ENCODE data around the gene FBXL20.

FBXL20 gene

GRCh38 chr17:39229274-39229913 lies 172.0 kb downstream of the FBXL20 start:
- H4K8ac ChIP-seq (ENCODE audit: low read depth, low read length) = no peak overlapping the region
- no CpG with 5 or more reads among the region's 11 CpGs for WGBS (ENCODE audit: extremely low coverage, insufficient coverage, insufficient read length)
- no peak for DNase-seq
- H3K9me3 ChIP-seq (ENCODE audit: insufficient read depth, low read depth, low read length) = no peaks in the 10 kb centered on the region
- no peak overlapping the region for H2AFZ ChIP-seq (ENCODE audit: insufficient read depth, low read length, poor library complexity)
- no peak overlapping the region for H3K23ac ChIP-seq (ENCODE audit: low read length)
- no peak overlapping the region for H4K12ac ChIP-seq (ENCODE audit: low read depth, low read length)
- no peaks in the 10 kb centered on the region for H3K79me1 ChIP-seq (ENCODE audit: low read length)
- no peak overlapping the region for H3K4me2 ChIP-seq (ENCODE audit: low read length)
- H2BK5ac ChIP-seq (ENCODE audit: low read depth, low read length, poor library complexity) = no peak overlapping the region
- no peak overlapping the region for H3K18ac ChIP-seq (ENCODE audit: low read length)
- no peak overlapping the region for H2AK5ac ChIP-seq (ENCODE audit: low read length)
- H3K36me3 ChIP-seq (ENCODE audit: control insufficient read depth in 1 of 2, insufficient read depth in 2 of 2, low read length in 2 of 2) = no peaks in the 10 kb centered on the region
- no peak overlapping the region for H3K14ac ChIP-seq (ENCODE audit: low read length)
- H3K27me3 ChIP-seq (ENCODE audit: insufficient read depth, low read length) = peaks cover 22% of the 10 kb centered on the region
- H3K27ac ChIP-seq (ENCODE audit: low read depth, low read length) = no peak overlapping the region
- H3K79me2 ChIP-seq (ENCODE audit: control insufficient read depth, insufficient read depth, low read length, poor library complexity) = no peaks in the 10 kb centered on the region
- no peak overlapping the region for H4K91ac ChIP-seq (ENCODE audit: low read depth, low read length)
- no peak overlapping the region for H3K4me3 ChIP-seq (ENCODE audit: low read depth, low read length)
- peaks cover 6 to 12% of the 10 kb centered on the region in 2 experiments for H3K4me1 ChIP-seq (ENCODE audit: control insufficient read depth in 1 of 2, insufficient read depth in 2 of 2, low read length in 2 of 2)
- no peak overlapping the region for H3K9ac ChIP-seq (ENCODE audit: low read length)
- no peak overlapping the region for H3K4ac ChIP-seq (ENCODE audit: low read depth, low read length)
- H2BK12ac ChIP-seq (ENCODE audit: low read length) = no peak overlapping the region
- no peak overlapping the region for H2BK120ac ChIP-seq (ENCODE audit: insufficient read depth, low read length, poor library complexity)

- Histone ChIP-seq H4K8ac (ENCODE audit: low read depth, low read length) (no peak overlapping the region), H3K27ac (ENCODE audit: low read depth, low read length) (no peak overlapping the region), H3K18ac (ENCODE audit: low read length) (no peak overlapping the region), H3K27me3 (ENCODE audit: insufficient read depth, low read length) (peaks cover 36% of the 10 kb centered on the region), H3K14ac (ENCODE audit: low read length) (no peak overlapping the region), H3K36me3 (ENCODE audit: control insufficient read depth in 1 of 2, insufficient read depth in 2 of 2, low read length in 2 of 2) (no peaks in the 10 kb centered on the region), H3K4me3 (ENCODE audit: low read depth, low read length) (peak overlapping the region; percentile 20), H3K79me1 (ENCODE audit: low read length) (no peaks in the 10 kb centered on the region), H2BK5ac (ENCODE audit: low read depth, low read length, poor library complexity) (no peak overlapping the region), H3K4me1 (ENCODE audit: control insufficient read depth in 1 of 2, insufficient read depth in 2 of 2, low read length in 2 of 2) (peaks cover 6 to 12% of the 10 kb centered on the region in 2 experiments), H2AFZ (ENCODE audit: insufficient read depth, low read length, poor library complexity) (no peak overlapping the region), H2BK12ac (ENCODE audit: low read length) (no peak overlapping the region), H3K79me2 (ENCODE audit: control insufficient read depth, insufficient read depth, low read length, poor library complexity) (no peaks in the 10 kb centered on the region), H3K23ac (ENCODE audit: low read length) (no peak overlapping the region), H2AK5ac (ENCODE audit: low read length) (no peak overlapping the region), H4K12ac (ENCODE audit: low read depth, low read length) (no peak overlapping the region), H3K9ac (ENCODE audit: low read length) (no peak overlapping the region), H3K9me3 (ENCODE audit: insufficient read depth, low read depth, low read length) (peaks cover 5% of the 10 kb centered on the region), H4K91ac (ENCODE audit: low read depth, low read length) (no peak overlapping the region), H3K4me2 (ENCODE audit: low read length) (no peak overlapping the region), H2BK120ac (ENCODE audit: insufficient read depth, low read length, poor library complexity) (no peak overlapping the region), H3K4ac (ENCODE audit: low read depth, low read length) (no peak overlapping the region)
- no CpG with 5 or more reads among the region's 2 CpGs for WGBS (ENCODE audit: extremely low coverage, insufficient coverage, insufficient read length)
- no peak for DNase-seq
These were observed 174.0 kb downstream of the FBXL20 start for GRCh38 chr17:39227364-39227919.

- no peak overlapping the region for H4K91ac ChIP-seq (ENCODE audit: low read depth, low read length)
- WGBS (ENCODE audit: extremely low coverage, insufficient coverage, insufficient read length) = no CpG with 5 or more reads among the region's 24 CpGs
- H3K18ac ChIP-seq (ENCODE audit: low read length) = no peak overlapping the region
- H3K4me2 ChIP-seq (ENCODE audit: low read length) = peak overlapping the region; percentile 44
- H3K4ac ChIP-seq (ENCODE audit: low read depth, low read length) = no peak overlapping the region
- H2BK5ac ChIP-seq (ENCODE audit: low read depth, low read length, poor library complexity) = no peak overlapping the region
- H3K4me3 ChIP-seq (ENCODE audit: low read depth, low read length) = no peak overlapping the region
- H3K79me2 ChIP-seq (ENCODE audit: control insufficient read depth, insufficient read depth, low read length, poor library complexity) = no peaks in the 10 kb centered on the region
- no peak overlapping the region for H3K23ac ChIP-seq (ENCODE audit: low read length)
- no peak overlapping the region for H4K8ac ChIP-seq (ENCODE audit: low read depth, low read length)
- H2AFZ ChIP-seq (ENCODE audit: insufficient read depth, low read length, poor library complexity) = peak overlapping the region; percentile 31
- H2BK120ac ChIP-seq (ENCODE audit: insufficient read depth, low read length, poor library complexity) = no peak overlapping the region
- H2BK12ac ChIP-seq (ENCODE audit: low read length) = no peak overlapping the region
- H3K9ac ChIP-seq (ENCODE audit: low read length) = no peak overlapping the region
- no peak for DNase-seq
- no peak overlapping the region for H4K12ac ChIP-seq (ENCODE audit: low read depth, low read length)
- no peak overlapping the region for H2AK5ac ChIP-seq (ENCODE audit: low read length)
- no peak overlapping the region for H3K14ac ChIP-seq (ENCODE audit: low read length)
- peaks cover 39% of the 10 kb centered on the region for H3K27me3 ChIP-seq (ENCODE audit: insufficient read depth, low read length)
- H3K27ac ChIP-seq (ENCODE audit: low read depth, low read length) = no peak overlapping the region
- H3K4me1 ChIP-seq (ENCODE audit: control insufficient read depth in 1 of 2, insufficient read depth in 2 of 2, low read length in 2 of 2) = peaks cover 6 to 9% of the 10 kb centered on the region in 2 experiments
- peaks cover 5% of the 10 kb centered on the region for H3K9me3 ChIP-seq (ENCODE audit: insufficient read depth, low read depth, low read length)
- H3K79me1 ChIP-seq (ENCODE audit: low read length) = no peaks in the 10 kb centered on the region
- no peaks in the 10 kb centered on the region for H3K36me3 ChIP-seq (ENCODE audit: control insufficient read depth in 1 of 2, insufficient read depth in 2 of 2, low read length in 2 of 2)
These were observed 175.3 kb downstream of the FBXL20 start for GRCh38 chr17:39225959-39226683.

GRCh38 chr17:39225308-39225958 lies 176.0 kb downstream of the FBXL20 start, which contains the start of gene STAC2:
Gene STAC2, minus strand, starts transcription at chr17:39225945. Its CDS starts 443 bp downstream, at chr17:39225502.
- Histone ChIP-seq H3K27ac (ENCODE audit: low read depth, low read length) (no peak within 1 kb of the TSS), H3K36me3 (ENCODE audit: control insufficient read depth in 1 of 2, insufficient read depth in 2 of 2, low read length in 2 of 2) (no peaks in the 10 kb centered on the region)
- WGBS (ENCODE audit: extremely low coverage, insufficient coverage, insufficient read length) = no CpG with 5 or more reads among the region's 71 CpGs

More at GRCh38 chr17:39225308-39225958, 176.0 kb downstream of the FBXL20 start, which contains the start of gene STAC2:
- H2AFZ ChIP-seq (ENCODE audit: insufficient read depth, low read length, poor library complexity) = peak within 1 kb of the TSS; percentile 31
- peak within 1 kb of the TSS; percentile 55 for H3K4me2 ChIP-seq (ENCODE audit: low read length)
- no peak within 1 kb of the TSS for H2BK5ac ChIP-seq (ENCODE audit: low read depth, low read length, poor library complexity)
- no peak within 1 kb of the TSS for H4K91ac ChIP-seq (ENCODE audit: low read depth, low read length)
- H3K4ac ChIP-seq (ENCODE audit: low read depth, low read length) = no peak within 1 kb of the TSS
- H3K9ac ChIP-seq (ENCODE audit: low read length) = no peak within 1 kb of the TSS
- no peak within 1 kb of the TSS for H2BK12ac ChIP-seq (ENCODE audit: low read length)
- H3K18ac ChIP-seq (ENCODE audit: low read length) = no peak within 1 kb of the TSS
- no peaks in the 10 kb centered on the region for H3K79me1 ChIP-seq (ENCODE audit: low read length)
- peaks cover 39% of the 10 kb centered on the region for H3K27me3 ChIP-seq (ENCODE audit: insufficient read depth, low read length)
- no peak within 1 kb of the TSS for H4K12ac ChIP-seq (ENCODE audit: low read depth, low read length)
- H4K8ac ChIP-seq (ENCODE audit: low read depth, low read length) = no peak within 1 kb of the TSS
- peak within 1 kb of the TSS; percentile 28 for H3K4me3 ChIP-seq (ENCODE audit: low read depth, low read length)
- H3K14ac ChIP-seq (ENCODE audit: low read length) = no peak within 1 kb of the TSS
- H3K23ac ChIP-seq (ENCODE audit: low read length) = no peak within 1 kb of the TSS
- H3K4me1 ChIP-seq (ENCODE audit: control insufficient read depth in 1 of 2, insufficient read depth in 2 of 2, low read length in 2 of 2) = peaks cover 6 to 9% of the 10 kb centered on the region in 2 experiments
- H2AK5ac ChIP-seq (ENCODE audit: low read length) = no peak within 1 kb of the TSS
- peaks cover 5% of the 10 kb centered on the region for H3K9me3 ChIP-seq (ENCODE audit: insufficient read depth, low read depth, low read length)
- H2BK120ac ChIP-seq (ENCODE audit: insufficient read depth, low read length, poor library complexity) = no peak within 1 kb of the TSS
- DNase-seq = no peak
- H3K79me2 ChIP-seq (ENCODE audit: control insufficient read depth, insufficient read depth, low read length, poor library complexity) = no peaks in the 10 kb centered on the region

Data from trophoblast cell (in vitro differentiated cells and primary cell).